Trophoblast cell (in vitro differentiated cells and primary cell): ENCODE data around the gene ISM1.

Experiments used
- DNase-seq, 2 donors: peaks; one replicate each; pipeline ENCODE4 v3.0.0-alpha.2; 2016
- H2AFZ ChIP-seq: 2 replicates; pipeline ENCODE4 v1.6.1; 2013; ENCODE audit warnings: low read length, moderate library complexity, mild to moderate bottlenecking; ENCODE audit not compliant: insufficient read depth, poor library complexity
- H2AK5ac ChIP-seq: 2 replicates; pipeline ENCODE4 v1.6.1; 2013; ENCODE audit warnings: mild to moderate bottlenecking, low read length
- H2BK120ac ChIP-seq: 2 replicates; pipeline ENCODE4 v1.6.1; 2013; ENCODE audit warnings: low read length, mild to moderate bottlenecking, moderate library complexity; ENCODE audit not compliant: insufficient read depth, poor library complexity
- H2BK12ac ChIP-seq: 2 replicates; pipeline ENCODE4 v1.6.1; 2013; ENCODE audit warnings: mild to moderate bottlenecking, low read length, moderate library complexity
- H2BK5ac ChIP-seq: 2 replicates; pipeline ENCODE4 v1.6.1; 2013; ENCODE audit warnings: low read length, low read depth, moderate library complexity, mild to moderate bottlenecking; ENCODE audit not compliant: poor library complexity
- H3K14ac ChIP-seq: 2 replicates; pipeline ENCODE4 v1.6.1; 2013; ENCODE audit warnings: mild to moderate bottlenecking, low read length
- H3K18ac ChIP-seq: 2 replicates; pipeline ENCODE4 v1.6.1; 2013; ENCODE audit warnings: mild to moderate bottlenecking, low read length
- H3K23ac ChIP-seq: 2 replicates; pipeline ENCODE4 v1.6.1; 2013; ENCODE audit warnings: low read length
- H3K27ac ChIP-seq: 2 replicates; pipeline ENCODE4 v1.5.1; 2013; ENCODE audit warnings: low read depth, mild to moderate bottlenecking, inconsistent platforms, low read length, moderate library complexity
- H3K27me3 ChIP-seq: 2 replicates; pipeline ENCODE4 v1.6.1; 2013; ENCODE audit warnings: inconsistent platforms, mild to moderate bottlenecking, low read length, moderate library complexity; ENCODE audit not compliant: insufficient read depth
- H3K36me3 ChIP-seq, 2 experiments: 1 replicate in 1 of 2; 2 replicates in 1 of 2; pipeline ENCODE4 v1.6.1; 2013; ENCODE audit warnings: low read length in 2 of 2, mild to moderate bottlenecking in 2 of 2, moderate library complexity in 1 of 2; ENCODE audit not compliant: insufficient read depth in 2 of 2, control insufficient read depth in 1 of 2
- H3K4ac ChIP-seq: 2 replicates; pipeline ENCODE4 v1.6.1; 2013; ENCODE audit warnings: low read depth, mild to moderate bottlenecking, low read length, moderate library complexity
- H3K4me1 ChIP-seq, 2 experiments: 1 replicate in 1 of 2; 2 replicates in 1 of 2; pipeline ENCODE4 v1.6.1; 2013; ENCODE audit warnings: low read length in 2 of 2, mild to moderate bottlenecking in 2 of 2, moderate library complexity in 1 of 2; ENCODE audit not compliant: insufficient read depth in 2 of 2, control insufficient read depth in 1 of 2
- H3K4me2 ChIP-seq: 2 replicates; pipeline ENCODE4 v1.6.1; 2013; ENCODE audit warnings: inconsistent platforms, mild to moderate bottlenecking, low read length, moderate library complexity
- H3K4me3 ChIP-seq: 2 replicates; pipeline ENCODE4 v1.5.1; 2013; ENCODE audit warnings: mild to moderate bottlenecking, low read depth, low read length, inconsistent platforms
- H3K79me1 ChIP-seq: one replicate; pipeline ENCODE4 v1.6.1; 2013; ENCODE audit warnings: low read length
- H3K79me2 ChIP-seq: 2 replicates; pipeline ENCODE4 v1.6.1; 2013; ENCODE audit warnings: low read length, mild to moderate bottlenecking; ENCODE audit not compliant: control insufficient read depth, insufficient read depth, poor library complexity
- H3K9ac ChIP-seq: 2 replicates; pipeline ENCODE4 v1.6.1; 2013; ENCODE audit warnings: mild to moderate bottlenecking, low read length
- H3K9me3 ChIP-seq: 2 replicates; pipeline ENCODE4 v1.6.1; 2013; ENCODE audit warnings: low read depth, mild to moderate bottlenecking, control low read depth, inconsistent platforms, low read length; ENCODE audit not compliant: insufficient read depth
- H4K12ac ChIP-seq: 2 replicates; pipeline ENCODE4 v1.6.1; 2013; ENCODE audit warnings: low read depth, mild to moderate bottlenecking, low read length, moderate library complexity
- H4K8ac ChIP-seq: 2 replicates; pipeline ENCODE4 v1.6.1; 2013; ENCODE audit warnings: low read depth, mild to moderate bottlenecking, low read length, moderate library complexity
- H4K91ac ChIP-seq: one replicate; pipeline ENCODE4 v1.6.1; 2013; ENCODE audit warnings: low read depth, mild to moderate bottlenecking, low read length, moderate library complexity
- WGBS: extraction: QIAGEN DNeasy Blood & Tissue Kit; methylation state at CpG from one replicate; pipeline ENCODE4 v1.1.7; 2013; ENCODE audit warnings: missing lambda C conversion rate; ENCODE audit not compliant: insufficient read length, insufficient coverage; ENCODE audit errors: extremely low coverage; 5-methylcytosine and 5-hydroxymethylcytosine counted together

The ISM1 gene

DNA sequence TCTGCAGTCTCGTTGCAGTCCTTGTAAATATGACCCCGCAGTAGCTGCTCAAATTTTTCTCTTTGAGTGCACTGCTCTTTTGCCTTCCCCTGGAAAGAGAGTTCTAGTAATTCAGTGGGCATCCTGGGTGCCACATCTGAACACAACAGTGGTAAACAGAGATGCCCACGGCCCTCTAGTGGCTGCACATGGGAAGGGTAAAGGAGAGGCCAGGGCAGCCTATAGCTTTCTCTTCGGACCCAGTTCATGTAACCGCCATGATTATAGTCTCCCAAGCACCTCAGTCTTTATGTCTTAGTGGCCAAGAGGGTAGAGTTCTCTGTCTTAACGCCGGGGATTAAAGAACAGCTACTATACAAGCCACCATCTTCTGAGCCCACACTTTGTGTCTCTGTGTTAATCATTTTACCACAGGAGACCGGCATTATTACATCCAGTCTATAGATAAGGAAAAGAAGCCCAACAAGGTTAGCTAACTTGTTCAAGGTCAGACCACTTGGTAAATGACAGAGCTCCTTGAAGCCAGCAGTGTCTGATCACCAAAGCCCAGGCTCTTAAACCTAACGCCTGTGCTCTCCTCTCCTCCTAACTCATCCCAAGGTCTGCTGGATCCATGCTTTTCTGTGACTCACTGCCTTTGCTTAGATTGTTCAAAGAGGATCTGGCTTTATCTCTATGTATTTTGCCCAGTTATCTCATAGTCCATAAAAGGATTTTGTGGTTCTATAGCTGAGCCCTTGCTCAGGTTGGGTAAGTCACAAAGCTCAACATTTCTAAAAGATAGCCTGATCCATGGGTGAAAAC is 81.8 kb downstream of the ISM1 start:
- Histone ChIP-seq H2BK120ac (no peak overlapping the region), H3K9ac (no peak overlapping the region), H3K4me3 (no peak overlapping the region), H3K27me3 (no peaks in the 10 kb centered on the region), H3K23ac (no peak overlapping the region), H3K9me3 (no peaks in the 10 kb centered on the region), H3K4ac (no peak overlapping the region), H4K91ac (no peak overlapping the region), H3K14ac (no peak overlapping the region), H3K27ac (no peak overlapping the region), H3K79me2 (no peaks in the 10 kb centered on the region), H2AFZ (no peak overlapping the region), H4K12ac (no peak overlapping the region), H2AK5ac (no peak overlapping the region), H3K79me1 (no peaks in the 10 kb centered on the region), H3K4me1 (no peaks in the 10 kb centered on the region), H4K8ac (no peak overlapping the region), H3K36me3 (no peaks in the 10 kb centered on the region), H3K18ac (no peak overlapping the region), H2BK5ac (no peak overlapping the region), H2BK12ac (no peak overlapping the region), H3K4me2 (no peak overlapping the region)
- peak in 1 of 2 donors; percentile 61 for DNase-seq
- WGBS = no CpG with 5 or more reads among the region's 9 CpGs

DNA sequence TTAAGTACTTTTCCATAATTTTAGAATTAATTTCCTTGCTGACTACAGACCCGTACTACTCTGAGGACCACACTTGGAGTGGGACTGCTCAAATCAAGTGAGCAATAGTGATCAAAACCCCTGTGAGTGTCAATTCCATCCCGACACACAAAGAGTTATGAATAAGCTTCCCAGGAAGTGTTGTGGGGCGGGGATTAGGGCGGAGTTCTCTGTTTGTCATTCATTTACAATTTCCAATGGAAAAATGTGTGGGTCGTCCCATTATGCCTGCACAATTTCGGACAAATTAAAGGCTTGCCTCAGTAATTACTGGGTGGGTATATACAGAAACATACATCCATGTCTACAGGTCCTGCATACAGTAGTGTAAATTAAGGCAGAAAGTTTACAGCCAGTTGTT is 84.2 kb downstream of the ISM1 start:
- Histone ChIP-seq H3K4me2 (no peak overlapping the region), H3K27ac (no peak overlapping the region), H2BK5ac (no peak overlapping the region), H3K9ac (no peak overlapping the region), H3K79me2 (no peaks in the 10 kb centered on the region), H4K8ac (no peak overlapping the region), H3K36me3 (no peaks in the 10 kb centered on the region), H3K23ac (no peak overlapping the region), H3K4me3 (no peak overlapping the region), H2BK12ac (no peak overlapping the region), H3K4ac (no peak overlapping the region), H3K27me3 (no peaks in the 10 kb centered on the region), H3K9me3 (no peaks in the 10 kb centered on the region), H3K14ac (no peak overlapping the region), H4K91ac (no peak overlapping the region), H3K4me1 (no peaks in the 10 kb centered on the region), H2AK5ac (no peak overlapping the region), H3K18ac (no peak overlapping the region), H2BK120ac (no peak overlapping the region), H2AFZ (no peak overlapping the region), H4K12ac (no peak overlapping the region), H3K79me1 (no peaks in the 10 kb centered on the region)
- no CpG with 5 or more reads among the region's 6 CpGs for WGBS
- DNase-seq = no peak

DNA sequence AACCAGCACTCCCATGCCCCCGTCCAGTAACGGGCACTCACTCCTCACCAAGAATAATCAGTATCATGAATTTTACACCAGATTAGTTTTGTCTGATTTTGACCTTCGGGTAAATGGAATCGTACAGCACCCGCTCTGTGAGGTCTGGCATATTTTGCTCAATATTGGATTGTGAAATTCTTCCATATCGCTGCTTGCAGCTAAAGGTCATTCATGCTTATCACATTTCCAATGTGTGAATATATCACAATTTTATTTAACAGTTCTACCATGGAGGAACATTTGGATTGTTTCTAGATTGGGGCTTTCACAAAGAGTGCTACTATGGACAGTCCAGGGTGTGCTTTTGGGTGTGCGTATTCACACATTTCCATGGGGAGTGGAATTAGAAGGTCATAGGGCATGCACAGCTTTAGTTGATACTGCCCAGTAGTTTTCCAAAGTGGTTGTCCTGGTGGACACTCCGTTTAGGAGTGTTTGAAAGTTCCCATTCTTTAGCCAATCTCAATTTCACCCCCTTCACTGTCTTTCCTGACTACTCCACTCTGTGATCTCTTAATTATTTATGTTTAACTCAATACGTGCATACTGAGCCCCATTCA is 86.6 kb downstream of the ISM1 start:
- H3K36me3 ChIP-seq = no peaks in the 10 kb centered on the region
- no peak overlapping the region for H3K9ac ChIP-seq
- no peak for DNase-seq
- no peaks in the 10 kb centered on the region for H3K79me1 ChIP-seq
- H3K23ac ChIP-seq = no peak overlapping the region
- H4K12ac ChIP-seq = no peak overlapping the region
- H2BK5ac ChIP-seq = no peak overlapping the region
- H3K14ac ChIP-seq = no peak overlapping the region
- no peaks in the 10 kb centered on the region for H3K27me3 ChIP-seq
- no peak overlapping the region for H2BK12ac ChIP-seq
- no peak overlapping the region for H2BK120ac ChIP-seq
- no peak overlapping the region for H2AFZ ChIP-seq
- no peak overlapping the region for H3K18ac ChIP-seq
- no peak overlapping the region for H2AK5ac ChIP-seq
- H3K9me3 ChIP-seq = no peaks in the 10 kb centered on the region
- no peak overlapping the region for H4K91ac ChIP-seq
- no peak overlapping the region for H3K27ac ChIP-seq
- H3K4ac ChIP-seq = no peak overlapping the region
- no peaks in the 10 kb centered on the region for H3K79me2 ChIP-seq
- H3K4me3 ChIP-seq = no peak overlapping the region
- H4K8ac ChIP-seq = no peak overlapping the region
- H3K4me2 ChIP-seq = no peak overlapping the region
- WGBS = no CpG with 5 or more reads among the region's 9 CpGs
- H3K4me1 ChIP-seq = no peaks in the 10 kb centered on the region

DNA sequence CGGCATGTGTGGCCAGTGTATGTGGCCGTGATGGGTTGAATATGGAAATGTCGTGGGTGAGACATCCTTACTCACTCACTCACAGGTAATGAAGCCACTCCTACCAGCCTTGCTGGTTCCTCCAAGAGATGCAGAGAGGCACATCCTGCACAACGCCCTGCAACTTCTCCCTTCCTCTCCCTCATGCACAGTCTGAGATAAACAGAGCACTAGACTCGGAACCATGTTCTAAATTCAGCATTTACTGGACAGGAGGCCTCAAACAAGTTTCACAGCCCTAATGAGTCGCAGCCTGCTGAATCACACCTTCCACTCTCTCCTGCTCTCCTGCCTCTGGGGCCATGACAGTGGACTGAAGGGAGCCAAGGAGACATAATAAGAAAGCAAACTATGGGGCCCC is 91.2 kb downstream of the ISM1 start:
- Histone ChIP-seq H3K27ac (no peak overlapping the region), H2BK5ac (no peak overlapping the region), H3K4ac (no peak overlapping the region), H3K4me1 (no peaks in the 10 kb centered on the region), H2BK120ac (no peak overlapping the region), H3K4me2 (no peak overlapping the region), H3K23ac (no peak overlapping the region), H2BK12ac (no peak overlapping the region), H4K8ac (no peak overlapping the region), H3K79me2 (no peaks in the 10 kb centered on the region), H3K79me1 (no peaks in the 10 kb centered on the region), H3K14ac (no peak overlapping the region), H3K9ac (no peak overlapping the region), H3K27me3 (no peaks in the 10 kb centered on the region), H3K36me3 (no peaks in the 10 kb centered on the region), H3K9me3 (no peaks in the 10 kb centered on the region), H4K91ac (no peak overlapping the region), H2AK5ac (no peak overlapping the region), H4K12ac (no peak overlapping the region), H3K4me3 (no peak overlapping the region), H3K18ac (no peak overlapping the region), H2AFZ (no peak overlapping the region)
- DNase-seq = no peak
- no CpG with 5 or more reads among the region's 6 CpGs for WGBS
